Tibial nerve (tissue), 4 donors: ENCODE data around the gene WNT7A. TPM values are rescaled to one million over a fixed set of nuclear protein-coding genes. Genes with fewer than 3 reads are reported as not detected.

ENCODE experiments used
- DNase-seq, 2 donors: peaks; one replicate each; pipeline ENCODE4 v3.0.0-alpha.2; 2019; ENCODE audit warnings: low spot score in 2 of 2
- H3K27ac ChIP-seq, 4 donors: fragments of 200-600 bp; sonication (generic) in 3 of 4; one replicate each; pipeline ENCODE4 v1.5.1; 2017 to 2019; ENCODE audit warnings: mild to moderate bottlenecking in 1 of 4
- H3K27me3 ChIP-seq, 2 donors: fragments of 200-600 bp; sonication (generic) in 1 of 2; one replicate each; pipeline versions ENCODE4 v1.5.1 to v1.6.0; 2017 to 2019
- H3K36me3 ChIP-seq, 3 donors: fragments of 200-600 bp; sonication (generic); one replicate each; pipeline ENCODE4 v1.5.1; 2018 to 2019
- H3K4me1 ChIP-seq, 4 donors: fragments of 200-600 bp; sonication (generic) in 3 of 4; one replicate each; pipeline ENCODE4 v1.5.1; 2017 to 2019
- H3K4me3 ChIP-seq, 4 donors: fragments of 200-600 bp; sonication (generic) in 3 of 4; one replicate each; pipeline ENCODE4 v1.5.1; 2017 to 2019; ENCODE audit warnings: mild to moderate bottlenecking in 1 of 4, moderate library complexity in 1 of 4
- H3K9me3 ChIP-seq, 4 donors: fragments of 200-600 bp; sonication (generic) in 3 of 4; one replicate each; pipeline ENCODE4 v1.5.1; 2017 to 2019
- EP300 ChIP-seq, 2 donors: sonication (generic); formaldehyde crosslinking; IDR thresholded peaks; one replicate each; pipeline ENCODE4 v1.6.1; 2017; ENCODE audit warnings: antibody characterized with exemption in 2 of 2, mild to moderate bottlenecking in 1 of 2
- POLR2A ChIP-seq, 2 donors: fragments of 450-650 bp; IDR thresholded peaks; one replicate each; pipeline ENCODE4 v1.6.1; 2017; ENCODE audit warnings: antibody characterized with exemption in 2 of 2, mild to moderate bottlenecking in 2 of 2, moderate library complexity in 2 of 2
- WGBS, 2 donors: methylation state at CpG; one replicate each; pipeline ENCODE4 v1.1.5; 2018; 5-methylcytosine and 5-hydroxymethylcytosine counted together
- total RNA-seq, 4 donors: library from RNA; depleted of rRNA; stranded (reverse); fragments of >200 nt; gene quantifications; one replicate each; pipeline ENCODE4 v1.1.0, GENCODE V29; 2016
- TF ChIP-seq, protein P1 (sequence below), 5 experiments: fragments of 200-600 bp in 3 of 5; fragments of 450-650 bp in 2 of 5; sonication (generic) in 3 of 5; IDR thresholded peaks; one replicate each; pipeline ENCODE4 v1.5.1; 2016 to 2019; ENCODE audit warnings: antibody characterized with exemption in 5 of 5, mild to moderate bottlenecking in 3 of 5, moderate library complexity in 2 of 5

The WNT7A gene
- total RNA-seq, 4 donors from 2014 or later: 0.21 TPM; not detected in 3

DNA sequence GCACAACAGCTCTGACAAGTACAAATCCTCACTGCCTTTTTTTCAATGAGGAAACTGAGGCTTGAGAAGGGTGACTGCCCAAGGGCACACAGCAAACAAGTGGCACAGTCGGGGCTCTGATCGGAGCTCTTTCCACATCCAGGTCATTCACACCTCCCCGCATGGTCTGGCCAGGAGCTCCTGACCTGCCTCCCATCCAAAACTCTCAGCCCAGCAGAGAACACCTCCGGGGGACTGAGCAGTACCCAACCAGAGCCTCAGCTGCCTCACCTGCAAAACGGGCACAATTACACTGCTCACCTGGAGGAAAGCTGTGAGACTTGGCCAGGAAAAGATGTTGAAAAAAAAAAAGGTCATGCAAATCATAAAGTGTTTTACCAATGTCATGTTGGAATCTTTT, 36.5 kb downstream of the WNT7A start:
- H3K4me1 ChIP-seq: no peaks in the 10 kb centered on the region
- TF ChIP-seq EP300 (IDR thresholded peaks at IDR 0.05) (no peak), POLR2A (IDR thresholded peaks at IDR 0.05) (no peak)
- TF ChIP-seq, protein P1, sequence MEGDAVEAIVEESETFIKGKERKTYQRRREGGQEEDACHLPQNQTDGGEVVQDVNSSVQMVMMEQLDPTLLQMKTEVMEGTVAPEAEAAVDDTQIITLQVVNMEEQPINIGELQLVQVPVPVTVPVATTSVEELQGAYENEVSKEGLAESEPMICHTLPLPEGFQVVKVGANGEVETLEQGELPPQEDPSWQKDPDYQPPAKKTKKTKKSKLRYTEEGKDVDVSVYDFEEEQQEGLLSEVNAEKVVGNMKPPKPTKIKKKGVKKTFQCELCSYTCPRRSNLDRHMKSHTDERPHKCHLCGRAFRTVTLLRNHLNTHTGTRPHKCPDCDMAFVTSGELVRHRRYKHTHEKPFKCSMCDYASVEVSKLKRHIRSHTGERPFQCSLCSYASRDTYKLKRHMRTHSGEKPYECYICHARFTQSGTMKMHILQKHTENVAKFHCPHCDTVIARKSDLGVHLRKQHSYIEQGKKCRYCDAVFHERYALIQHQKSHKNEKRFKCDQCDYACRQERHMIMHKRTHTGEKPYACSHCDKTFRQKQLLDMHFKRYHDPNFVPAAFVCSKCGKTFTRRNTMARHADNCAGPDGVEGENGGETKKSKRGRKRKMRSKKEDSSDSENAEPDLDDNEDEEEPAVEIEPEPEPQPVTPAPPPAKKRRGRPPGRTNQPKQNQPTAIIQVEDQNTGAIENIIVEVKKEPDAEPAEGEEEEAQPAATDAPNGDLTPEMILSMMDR (IDR thresholded peaks at IDR 0.05): no peak
- H3K9me3 ChIP-seq: no peaks in the 10 kb centered on the region
- no peak overlapping the region for H3K27ac ChIP-seq
- DNase-seq: no peak
- no peak overlapping the region for H3K4me3 ChIP-seq
- H3K27me3 ChIP-seq: no peaks in the 10 kb centered on the region
- no peaks in the 10 kb centered on the region for H3K36me3 ChIP-seq
- 77 to 79% methylated on average over 5 of the region's 5 CpGs for WGBS, 2 donors

DNA sequence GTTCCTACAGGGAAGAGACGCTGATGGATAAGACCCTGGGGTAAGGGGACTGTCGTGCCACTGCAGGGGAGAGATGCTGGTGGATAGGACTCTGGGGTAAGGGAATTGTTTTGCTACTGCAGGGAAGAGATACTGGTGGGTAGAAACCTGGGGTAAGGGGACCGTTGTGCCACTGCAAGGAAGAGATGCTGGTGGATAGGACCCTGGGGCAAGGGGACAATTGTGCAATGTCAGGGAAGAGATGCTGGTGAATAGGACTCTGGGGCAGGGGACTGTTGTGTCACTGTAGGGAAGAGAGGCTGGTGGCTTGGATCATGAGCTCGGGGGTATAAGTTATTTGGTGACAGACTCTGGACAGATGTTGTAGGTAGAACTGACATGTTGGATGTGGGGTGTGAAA, 37.6 kb downstream of the WNT7A start:
- no peaks in the 10 kb centered on the region for H3K4me1 ChIP-seq
- no peak for DNase-seq
- H3K4me3 ChIP-seq: no peak overlapping the region
- WGBS, 2 donors: 67 to 77% methylated on average over 4 of the region's 4 CpGs
- TF ChIP-seq POLR2A (IDR thresholded peaks at IDR 0.05): no peak
- TF ChIP-seq, protein P1 (IDR thresholded peaks at IDR 0.05): no peak
- no peak for TF ChIP-seq EP300 (IDR thresholded peaks at IDR 0.05)
- H3K9me3 ChIP-seq: no peaks in the 10 kb centered on the region
- no peaks in the 10 kb centered on the region for H3K27me3 ChIP-seq
- no peak overlapping the region for H3K27ac ChIP-seq
- H3K36me3 ChIP-seq: no peaks in the 10 kb centered on the region

DNA sequence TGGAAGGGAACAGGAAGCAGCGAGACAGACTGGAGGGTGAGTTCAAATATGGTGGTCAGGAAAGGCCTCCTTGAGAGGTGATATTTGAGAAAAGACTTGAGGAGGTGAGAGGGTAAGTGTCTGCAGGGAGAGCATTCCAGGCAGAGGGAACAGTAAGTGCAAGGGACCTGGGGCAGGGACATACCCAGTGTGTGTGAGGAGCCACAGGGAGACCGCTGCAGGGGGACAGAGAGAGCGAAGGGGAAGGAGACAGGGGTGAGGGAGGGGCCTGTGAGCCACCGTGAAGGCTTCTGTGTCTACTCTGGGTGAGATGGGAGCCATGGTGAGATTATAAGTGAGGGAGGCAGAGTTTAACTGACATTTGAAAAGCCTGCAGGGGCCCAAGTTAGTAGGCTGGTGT, 38.0 kb downstream of the WNT7A start:
- Histone ChIP-seq H3K4me1 (no peaks in the 10 kb centered on the region), H3K4me3 (no peak overlapping the region), H3K36me3 (no peaks in the 10 kb centered on the region), H3K9me3 (no peaks in the 10 kb centered on the region), H3K27ac (no peak overlapping the region), H3K27me3 (peaks cover 0 to 1% of the 10 kb centered on the region in 2 donors)
- TF ChIP-seq, protein P1 (IDR thresholded peaks at IDR 0.05): no peak
- no peak for TF ChIP-seq POLR2A (IDR thresholded peaks at IDR 0.05)
- TF ChIP-seq EP300 (IDR thresholded peaks at IDR 0.05): no peak
- WGBS, 2 donors: 74 to 76% methylated on average over 4 of the region's 4 CpGs
- DNase-seq: no peak

DNA sequence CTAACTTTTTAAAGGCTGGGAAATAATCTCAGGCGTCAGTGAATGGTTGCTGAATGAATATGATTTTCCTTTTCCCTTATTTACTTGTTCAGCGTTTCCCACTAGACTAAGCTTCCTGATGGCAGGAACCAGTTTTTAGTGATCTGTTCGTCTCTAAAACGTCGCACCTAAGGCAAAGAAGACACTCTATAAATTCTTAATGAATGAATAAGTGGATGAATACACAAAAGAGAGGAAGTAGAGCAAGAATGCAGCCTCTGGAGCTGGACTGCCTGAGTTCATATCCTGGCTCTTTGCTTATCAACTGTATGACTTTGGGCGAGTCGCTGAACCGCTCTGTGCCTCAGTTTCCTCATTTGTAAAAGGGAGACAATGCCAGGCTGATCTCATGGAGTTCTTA, 38.7 kb downstream of the WNT7A start:
- DNase-seq: no peak

DNA sequence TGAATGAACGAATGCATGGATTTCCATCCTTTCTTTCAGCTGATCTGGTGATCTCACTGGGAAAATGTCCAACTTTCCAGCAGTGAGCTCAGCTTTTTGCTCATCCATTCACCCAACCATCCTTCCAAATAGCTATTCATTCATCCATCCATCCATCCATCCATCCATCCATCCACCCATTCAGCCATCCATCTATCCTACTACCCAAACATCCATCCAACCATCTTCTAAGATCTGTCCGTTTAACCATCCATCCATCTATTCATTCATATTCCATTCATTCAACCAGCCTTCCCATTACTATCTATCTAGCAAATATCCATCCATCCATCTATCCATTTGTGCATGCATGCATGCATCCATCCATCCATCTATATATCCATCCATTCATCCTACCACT, 39.4 kb downstream of the WNT7A start:
- H3K4me3 ChIP-seq: no peak overlapping the region
- TF ChIP-seq, protein P1 (IDR thresholded peaks at IDR 0.05): no peak
- no peak for TF ChIP-seq EP300 (IDR thresholded peaks at IDR 0.05)
- H3K4me1 ChIP-seq: no peaks in the 10 kb centered on the region
- H3K36me3 ChIP-seq: no peaks in the 10 kb centered on the region
- H3K27ac ChIP-seq: no peak overlapping the region
- DNase-seq: no peak
- H3K9me3 ChIP-seq: no peaks in the 10 kb centered on the region
- 75 to 84% methylated on average over 2 of the region's 2 CpGs for WGBS, 2 donors
- peaks cover 0 to 5% of the 10 kb centered on the region in 2 donors for H3K27me3 ChIP-seq

More for the DNA sequence above, 38.7 kb downstream of the WNT7A start:
- Histone ChIP-seq H3K4me3 (no peak overlapping the region), H3K27ac (no peak overlapping the region), H3K36me3 (no peaks in the 10 kb centered on the region), H3K27me3 (peaks cover 0 to 5% of the 10 kb centered on the region in 2 donors), H3K9me3 (no peaks in the 10 kb centered on the region), H3K4me1 (no peaks in the 10 kb centered on the region)
- WGBS, 2 donors: 63 to 65% methylated on average over 8 of the region's 8 CpGs
- TF ChIP-seq EP300 (IDR thresholded peaks at IDR 0.05): no peak
- no peak for TF ChIP-seq POLR2A (IDR thresholded peaks at IDR 0.05)
- TF ChIP-seq, protein P1 (IDR thresholded peaks at IDR 0.05): no peak
